CD4-positive, alpha-beta T cell (primary cell): ENCODE measurements around the gene CDKAL1. TPM values are rescaled to one million over a fixed set of nuclear protein-coding genes. Genes with fewer than 3 reads are reported as not detected.

ENCODE experiments used
- ATAC-seq: fragments of 200-7000 bp; cut with Tn5 transposase; one replicate; pipeline ENCODE4 v1.10.0; 2022; ENCODE audit warnings: mild to moderate bottlenecking; ENCODE audit not compliant: poor library complexity
- CTCF ChIA-PET: fragments of 350-600 bp; sonication (Branson Sonifier 250); formaldehyde crosslinking; loops from one replicate; lab custom pipeline; 2021; ENCODE audit warnings: antibody characterized with exemption, inconsistent platforms; lab: Charles Lee
- POLR2A ChIA-PET: fragments of 350-600 bp; sonication (Branson Sonifier 250); formaldehyde crosslinking; loops from one replicate; lab custom pipeline; 2021; ENCODE audit warnings: antibody characterized with exemption, inconsistent platforms; lab: Charles Lee
- DNase-seq, 14 experiments: peaks; one replicate each; pipeline ENCODE4 v3.0.0-alpha.2; 2013 to 2020; ENCODE audit warnings: mixed read lengths in 2 of 14
- H3K27ac ChIP-seq, 2 donors: one replicate each; pipeline versions ENCODE4 v1.5.1 to v1.7.0; 2013; ENCODE audit warnings: low read length in 2 of 2, low read depth in 1 of 2, mild to moderate bottlenecking in 1 of 2
- H3K27me3 ChIP-seq, 2 experiments: 1 replicate in 1 of 2; 2 replicates in 1 of 2; pipeline versions ENCODE4 v1.6.1 to v1.7.0; 2013; ENCODE audit warnings: low read length in 2 of 2, control low read depth in 1 of 2, mild to moderate bottlenecking in 1 of 2, moderate library complexity in 1 of 2; ENCODE audit not compliant: insufficient read depth in 2 of 2, control insufficient read depth in 1 of 2
- H3K36me3 ChIP-seq: one replicate; pipeline ENCODE4 v1.6.1; 2013; ENCODE audit warnings: low read length, control low read depth; ENCODE audit not compliant: insufficient read depth
- H3K4me1 ChIP-seq: one replicate; pipeline ENCODE4 v1.6.1; 2013; ENCODE audit warnings: low read length, control low read depth; ENCODE audit not compliant: insufficient read depth
- H3K4me3 ChIP-seq: one replicate; pipeline ENCODE4 v1.5.1; 2013; ENCODE audit warnings: mild to moderate bottlenecking, low read length, moderate library complexity
- H3K9me3 ChIP-seq, 2 experiments: 1 replicate in 1 of 2; 2 replicates in 1 of 2; pipeline versions ENCODE4 v1.6.1 to v1.7.0; 2013; ENCODE audit warnings: low read length in 2 of 2, mild to moderate bottlenecking in 2 of 2, control low read depth in 1 of 2, moderate library complexity in 1 of 2; ENCODE audit not compliant: control insufficient read depth in 1 of 2, insufficient read depth in 1 of 2
- H3K27ac Mint-ChIP-seq: one replicate; pipeline ENCODE4 v1.8.0; 2020; ENCODE audit warnings: mixed read lengths
- H3K27me3 Mint-ChIP-seq: one replicate; pipeline ENCODE4 v1.8.0; 2021; ENCODE audit warnings: mixed read lengths
- H3K36me3 Mint-ChIP-seq: one replicate; pipeline ENCODE4 v1.8.0; 2021; ENCODE audit warnings: low read depth, mixed read lengths
- H3K4me1 Mint-ChIP-seq: one replicate; pipeline ENCODE4 v1.8.0; 2021; ENCODE audit warnings: low read depth, mixed read lengths
- H3K4me3 Mint-ChIP-seq: one replicate; pipeline ENCODE4 v1.8.0; 2020; ENCODE audit warnings: mild to moderate bottlenecking, mixed read lengths
- H3K9me3 Mint-ChIP-seq: one replicate; pipeline ENCODE4 v1.8.0; 2020; ENCODE audit warnings: mixed read lengths
- intact Hi-C, 2 experiments: fragments of 100-400 bp; cut with DNase I in 1 of 2; cut with micrococcal nuclease in 1 of 2; formaldehyde crosslinking; loops; one replicate each; pipeline versions ENCODE4 v1.15.1 to v1.9.0; 2023 to 2025; cut with DNase I, micrococcal nuclease
- total RNA-seq, 174 experiments: library from RNA in 2 of 174; stranded (reverse) in 2 of 174; gene quantifications; one replicate each; pipeline ENCODE4 v1.2.3 and lab custom pipeline; 2021 to 2026
- TF ChIP-seq, protein P1 (sequence below): fragments of 200-600 bp; IDR thresholded peaks from one replicate; pipeline ENCODE4 v1.8.0; 2022; ENCODE audit warnings: antibody characterized with exemption, mild to moderate bottlenecking

Gene CDKAL1
- total RNA-seq, 2 experiments from 2014 or later, result 21.3 to 23.9 TPM

- H3K9me3 Mint-ChIP-seq, result no peaks in the 10 kb centered on the region
- no peak overlapping the region for H3K4me3 Mint-ChIP-seq
- no peak overlapping the region for H3K27ac Mint-ChIP-seq
- intact Hi-C loops, result no loop called here
- ATAC-seq (no peak), DNase-seq (no peak)
- TF ChIP-seq, protein P1, sequence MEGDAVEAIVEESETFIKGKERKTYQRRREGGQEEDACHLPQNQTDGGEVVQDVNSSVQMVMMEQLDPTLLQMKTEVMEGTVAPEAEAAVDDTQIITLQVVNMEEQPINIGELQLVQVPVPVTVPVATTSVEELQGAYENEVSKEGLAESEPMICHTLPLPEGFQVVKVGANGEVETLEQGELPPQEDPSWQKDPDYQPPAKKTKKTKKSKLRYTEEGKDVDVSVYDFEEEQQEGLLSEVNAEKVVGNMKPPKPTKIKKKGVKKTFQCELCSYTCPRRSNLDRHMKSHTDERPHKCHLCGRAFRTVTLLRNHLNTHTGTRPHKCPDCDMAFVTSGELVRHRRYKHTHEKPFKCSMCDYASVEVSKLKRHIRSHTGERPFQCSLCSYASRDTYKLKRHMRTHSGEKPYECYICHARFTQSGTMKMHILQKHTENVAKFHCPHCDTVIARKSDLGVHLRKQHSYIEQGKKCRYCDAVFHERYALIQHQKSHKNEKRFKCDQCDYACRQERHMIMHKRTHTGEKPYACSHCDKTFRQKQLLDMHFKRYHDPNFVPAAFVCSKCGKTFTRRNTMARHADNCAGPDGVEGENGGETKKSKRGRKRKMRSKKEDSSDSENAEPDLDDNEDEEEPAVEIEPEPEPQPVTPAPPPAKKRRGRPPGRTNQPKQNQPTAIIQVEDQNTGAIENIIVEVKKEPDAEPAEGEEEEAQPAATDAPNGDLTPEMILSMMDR, result no peak
- Histone ChIP-seq H3K4me3 (no peak overlapping the region), H3K27me3 (no peaks in the 10 kb centered on the region), H3K36me3 (no peaks in the 10 kb centered on the region), H3K4me1 (no peaks in the 10 kb centered on the region), H3K27ac (no peak overlapping the region), H3K9me3 (no peaks in the 10 kb centered on the region)
- no peaks in the 10 kb centered on the region for H3K4me1 Mint-ChIP-seq
- no peaks in the 10 kb centered on the region for H3K36me3 Mint-ChIP-seq
- POLR2A ChIA-PET, result no interaction called here
- CTCF ChIA-PET, result no interaction called here
- H3K27me3 Mint-ChIP-seq, result no peaks in the 10 kb centered on the region
Observed at GRCh38 chr6:21150667-21151066, 616.4 kb downstream of the CDKAL1 start.

DNA sequence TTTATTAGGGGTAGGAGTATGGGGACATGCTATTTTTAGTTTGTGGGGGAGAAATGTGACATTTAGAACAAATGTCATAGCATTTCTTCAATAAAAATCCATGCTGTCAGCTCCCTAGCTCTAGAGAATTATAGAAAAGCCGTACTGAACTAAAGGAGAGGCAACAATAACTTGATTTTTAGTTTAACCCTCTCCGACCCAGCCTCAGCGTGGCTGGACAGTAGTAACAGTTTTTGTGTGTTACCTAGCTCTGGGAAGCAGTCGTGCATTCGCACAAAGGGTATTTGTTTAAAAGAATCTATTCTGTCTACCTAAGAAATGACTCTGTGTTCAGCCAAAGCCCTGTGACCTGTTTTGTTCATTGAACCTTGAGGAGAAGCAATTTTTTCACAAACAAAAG lies 616.9 kb downstream of the CDKAL1 start:
- Histone ChIP-seq H3K36me3 (no peaks in the 10 kb centered on the region), H3K27ac (no peak overlapping the region), H3K27me3 (no peaks in the 10 kb centered on the region), H3K4me1 (no peaks in the 10 kb centered on the region), H3K4me3 (no peak overlapping the region), H3K9me3 (no peaks in the 10 kb centered on the region)
- CTCF ChIA-PET, result no interaction called here
- Mint-ChIP-seq H3K4me1 (no peaks in the 10 kb centered on the region), H3K4me3 (no peak overlapping the region), H3K9me3 (no peaks in the 10 kb centered on the region), H3K27ac (no peak overlapping the region), H3K27me3 (no peaks in the 10 kb centered on the region), H3K36me3 (no peaks in the 10 kb centered on the region)
- TF ChIP-seq, protein P1, result no peak
- POLR2A ChIA-PET, result no interaction called here
- DNase-seq (no peak), ATAC-seq (no peak)
- intact Hi-C loops, result no loop called here

GRCh38 chr6:21151530-21151929 lies 617.3 kb downstream of the CDKAL1 start:
- Histone ChIP-seq H3K27me3 (no peaks in the 10 kb centered on the region), H3K36me3 (no peaks in the 10 kb centered on the region), H3K9me3 (no peaks in the 10 kb centered on the region), H3K4me3 (no peak overlapping the region), H3K27ac (no peak overlapping the region), H3K4me1 (no peaks in the 10 kb centered on the region)
- H3K36me3 Mint-ChIP-seq, result no peaks in the 10 kb centered on the region
- ChIA-PET POLR2A (no interaction called here), CTCF (no interaction called here)
- H3K9me3 Mint-ChIP-seq, result no peaks in the 10 kb centered on the region
- intact Hi-C loops, result no loop called here
- TF ChIP-seq, protein P1, result no peak
- no peak overlapping the region for H3K4me3 Mint-ChIP-seq
- ATAC-seq, result no peak
- no peaks in the 10 kb centered on the region for H3K27me3 Mint-ChIP-seq
- H3K27ac Mint-ChIP-seq, result no peak overlapping the region
- no peak for DNase-seq
- H3K4me1 Mint-ChIP-seq, result no peaks in the 10 kb centered on the region
